A172 (cell line): ENCODE measurements around the gene ZNF544. TPM values are rescaled to one million over a fixed set of nuclear protein-coding genes. Genes with fewer than 3 reads are reported as not detected.
"Not testable (repeated sequence)": the region's sequence is repeated elsewhere in the genome, so short reads cannot be mapped to it uniquely, and the experiment has no call there.

Experiments
- DNase-seq: peaks from one replicate; pipeline ENCODE4 v3.0.0-alpha.2; 2015; ENCODE audit warnings: low spot score
- total RNA-seq: library from RNA; depleted of rRNA; stranded (reverse); fragments of >200 nt; shearing (Covaris generic); gene quantifications from 2 replicates; pipeline ENCODE4 v1.2.3, GENCODE V29; 2014; rRNA removed

ZNF544 gene
- total RNA-seq, 1 experiment from 2014 or later = not detected

- DNase-seq = peak; percentile 97
Observed at GRCh38 chr19:58305065-58305931, 76.6 kb downstream of the ZNF544 start, which contains the start of gene ERVK3-1. Gene ERVK3-1 (plus strand): TSS chr19:58305377. CDS start chr19:58312169, 6,792 bp downstream.

GRCh38 chr19:58305932-58306323 is 77.2 kb downstream of the ZNF544 start:
- no peak for DNase-seq

GRCh38 chr19:58307736-58308135 is 79.0 kb downstream of the ZNF544 start:
- no peak for DNase-seq

- not testable (repeated sequence) for DNase-seq
Observed at GRCh38 chr19:58310685-58311084, 82.0 kb downstream of the ZNF544 start.

DNA sequence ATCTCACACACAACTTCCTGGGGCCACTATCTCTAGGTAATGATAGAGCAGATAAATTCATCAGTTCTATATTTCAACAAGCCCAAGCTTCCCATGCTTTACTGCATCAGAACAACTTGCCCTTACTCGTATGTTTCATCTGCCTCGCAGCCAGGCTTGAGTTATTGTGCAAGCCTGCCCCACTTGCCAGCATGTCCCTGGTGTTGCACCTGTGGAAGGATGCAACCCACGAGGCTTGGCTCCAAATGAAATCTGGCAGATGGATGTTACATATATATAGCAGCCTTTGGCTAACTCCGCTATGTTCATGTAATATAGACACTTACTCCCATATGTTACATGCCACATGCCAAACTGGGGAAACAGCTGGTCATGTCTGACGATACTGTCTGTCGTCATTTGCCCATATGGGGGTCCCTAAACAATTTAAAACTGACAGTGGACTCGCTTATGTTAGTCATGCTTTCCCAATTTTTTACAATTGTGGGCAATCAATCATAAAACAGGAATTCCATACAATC is 82.7 kb downstream of the ZNF544 start:
- DNase-seq = no peak

Other genes with a start within 250 kb of the ZNF544 start
- gene ZNF606, start 226.1 kb upstream of the ZNF544 start, total RNA-seq = 0.07 TPM in 1 of 2 replicates, not detected in the other
- gene ZSCAN1, start 194.9 kb upstream of the ZNF544 start, total RNA-seq = not detected in 2 replicates
- not detected in 2 replicates for gene ZNF135, start 169.6 kb upstream of the ZNF544 start, total RNA-seq
- gene ZSCAN18, start 130.7 kb upstream of the ZNF544 start, total RNA-seq = 2.9 and 5.5 TPM in 2 replicates
- gene ZNF329, start 78.1 kb upstream of the ZNF544 start, total RNA-seq = 16.0 and 16.6 TPM in 2 replicates
- 23.5 and 26.9 TPM in 2 replicates for gene ZNF274, start 45.9 kb upstream of the ZNF544 start, total RNA-seq
- 8.0 and 9.0 TPM in 2 replicates for gene ZNF8, start 50.0 kb downstream of the ZNF544 start, total RNA-seq
- 80.2 and 89.6 TPM in 2 replicates for gene ERVK3-1, start 76.5 kb downstream of the ZNF544 start, total RNA-seq
- 4.0 and 4.1 TPM in 2 replicates for gene ZSCAN22, start 98.1 kb downstream of the ZNF544 start, total RNA-seq
- 10.7 and 47.6 TPM in 2 replicates for gene A1BG, start 124.6 kb downstream of the ZNF544 start, total RNA-seq
- gene ZNF497, start 133.8 kb downstream of the ZNF544 start, total RNA-seq = 1.7 and 2.4 TPM in 2 replicates
- gene ZNF837, start 152.1 kb downstream of the ZNF544 start, total RNA-seq = 3.7 and 5.7 TPM in 2 replicates
- 2,652 and 2,662 TPM in 2 replicates for gene RPS5, start 158.4 kb downstream of the ZNF544 start, total RNA-seq
- gene RNF225, start 166.7 kb downstream of the ZNF544 start, total RNA-seq = not detected in 2 replicates
- gene ZNF584, start 179.7 kb downstream of the ZNF544 start, total RNA-seq = 31.5 and 42.1 TPM in 2 replicates
- gene ZNF132, start 211.2 kb downstream of the ZNF544 start, total RNA-seq = 0.03 and 0.19 TPM in 2 replicates
- gene ZNF324B, start 222.7 kb downstream of the ZNF544 start, total RNA-seq = 9.9 and 12.1 TPM in 2 replicates
- gene ZNF324, start 238.2 kb downstream of the ZNF544 start, total RNA-seq = 18.4 and 21.5 TPM in 2 replicates
- 17.1 and 18.8 TPM in 2 replicates for gene ZNF446, start 247.4 kb downstream of the ZNF544 start, total RNA-seq